Renal pelvis (tissue), 4 donors: ENCODE measurements around the gene LRP5. TPM values are rescaled to one million over a fixed set of nuclear protein-coding genes. Genes with fewer than 3 reads are reported as not detected.
"Not testable (repeated sequence)": the region's sequence is repeated elsewhere in the genome, so short reads cannot be mapped to it uniquely, and the experiment has no call there.

Experiments
- DNase-seq: peaks from one replicate; pipeline ENCODE4 v3.0.0-alpha.2; 2013
- polyA plus RNA-seq, 3 donors: library from polyadenylated mRNA; unstranded; fragments of 120-200 nt; gene quantifications; one replicate each; pipeline ENCODE4 v1.2.1, GENCODE V29; 2013; ENCODE audit not compliant: insufficient read length in 3 of 3

Gene LRP5
- polyA plus RNA-seq, 3 donors = 55.3 to 58.8 (median 57.5) TPM

- no peak for DNase-seq
Observed at GRCh38 chr11:68437927-68438657, 125.7 kb downstream of the LRP5 start.

- no peak for DNase-seq
Observed at GRCh38 chr11:68438658-68439259, 126.4 kb downstream of the LRP5 start.

DNA sequence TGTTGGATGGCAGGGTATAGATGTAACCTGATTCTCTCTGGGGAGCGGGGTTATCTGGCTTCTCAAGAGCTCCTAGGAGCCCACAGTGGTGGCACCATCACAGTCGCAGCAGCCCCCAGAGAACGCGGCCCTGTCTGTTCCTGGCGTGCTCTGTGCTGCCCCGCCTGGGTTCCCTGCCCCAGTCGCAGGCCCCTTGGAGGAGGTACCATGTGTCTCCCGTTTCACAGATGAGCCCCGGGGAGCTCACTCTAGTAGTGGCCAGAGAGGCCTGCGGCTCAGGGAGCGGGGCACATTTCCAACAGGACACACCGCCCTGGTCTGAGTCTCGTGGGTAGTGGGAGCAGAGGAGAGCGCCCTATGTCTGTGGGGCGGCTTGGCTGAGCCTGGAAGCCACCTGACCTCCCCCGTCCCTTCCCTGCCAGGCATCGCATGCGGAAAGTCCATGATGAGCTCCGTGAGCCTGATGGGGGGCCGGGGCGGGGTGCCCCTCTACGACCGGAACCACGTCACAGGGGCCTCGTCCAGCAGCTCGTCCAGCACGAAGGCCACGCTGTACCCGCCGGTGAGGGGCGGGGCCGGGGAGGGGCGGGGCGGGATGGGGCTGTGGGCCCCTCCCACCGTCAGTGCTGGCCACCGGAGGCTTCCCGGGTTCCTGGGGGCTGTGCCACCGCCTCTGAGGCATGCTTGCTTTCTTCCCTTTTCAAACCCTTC is 127.1 kb downstream of the LRP5 start:
- no peak for DNase-seq

DNA sequence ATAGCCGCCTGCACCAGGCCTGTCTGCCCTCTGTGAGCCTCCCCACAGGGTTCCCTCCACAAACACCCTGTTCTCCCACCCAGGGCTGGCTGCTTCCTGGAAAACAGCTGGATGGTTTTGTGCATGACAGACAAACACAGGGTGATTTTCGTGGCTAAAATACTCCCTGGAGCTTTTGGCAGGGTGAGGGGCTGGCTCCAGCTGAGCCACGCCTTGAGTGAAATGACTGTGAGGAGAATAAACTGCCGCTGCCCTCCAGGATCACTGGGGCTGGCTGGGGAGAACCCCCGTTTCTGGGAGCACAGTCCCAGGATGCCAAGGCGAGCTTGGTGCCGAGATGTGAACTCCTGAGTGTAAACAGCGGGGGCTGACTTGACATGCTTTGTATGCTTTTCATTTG is 127.8 kb downstream of the LRP5 start:
- DNase-seq = no peak

GRCh38 chr11:68441466-68442230 is 129.3 kb downstream of the LRP5 start:
- DNase-seq = no peak

- DNase-seq = no peak
Observed at GRCh38 chr11:68442433-68442832, 130.0 kb downstream of the LRP5 start.

GRCh38 chr11:68444566-68444965 is 132.2 kb downstream of the LRP5 start:
- DNase-seq = no peak

DNA sequence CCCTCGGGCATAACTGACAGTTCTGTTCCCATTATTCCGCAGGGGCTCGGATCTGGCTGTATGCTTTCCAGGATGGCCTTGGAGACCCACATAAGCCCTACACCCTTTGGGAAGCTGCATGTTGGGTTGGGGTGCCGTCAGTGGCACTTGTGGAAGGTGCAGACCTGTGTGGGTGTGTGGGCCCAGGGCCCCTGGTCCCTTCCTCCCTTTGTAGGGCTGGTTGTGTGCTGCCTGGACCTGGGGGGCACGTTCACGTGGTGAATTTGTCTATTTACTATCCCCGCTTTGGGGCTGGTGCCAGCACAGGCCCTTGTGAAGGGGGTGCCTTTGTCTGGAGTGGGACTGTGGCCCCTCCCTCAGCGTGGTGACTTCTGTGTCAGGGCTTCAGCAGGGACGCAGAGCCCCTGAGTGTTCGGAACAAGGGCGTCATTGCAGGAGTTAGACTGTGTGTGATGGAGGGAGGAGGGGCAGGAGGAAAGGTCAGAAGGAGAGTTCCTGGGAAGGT is 133.2 kb downstream of the LRP5 start:
- no peak for DNase-seq

- no peak for DNase-seq
Observed at GRCh38 chr11:68446046-68446725, 133.8 kb downstream of the LRP5 start.

GRCh38 chr11:68447015-68447801 is 134.8 kb downstream of the LRP5 start:
- peak; percentile 40 for DNase-seq

DNA sequence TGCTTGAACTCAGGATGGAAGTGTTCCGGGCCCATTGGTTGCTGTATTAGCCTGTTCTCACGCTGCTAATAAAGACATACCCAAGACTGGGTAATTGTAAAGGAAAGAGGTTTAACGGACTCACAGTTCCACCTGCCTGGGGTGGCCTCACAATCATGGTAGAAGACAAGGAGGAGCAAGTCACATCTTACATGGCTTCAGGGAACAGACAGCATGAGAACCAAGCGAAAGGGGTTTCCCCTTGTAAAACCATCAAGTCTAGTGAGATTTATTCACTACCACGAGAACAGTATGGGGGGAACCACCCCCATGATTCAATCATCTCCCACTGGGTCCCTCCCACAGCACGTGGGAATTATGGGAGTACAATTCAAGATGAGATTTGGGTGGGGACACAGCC is 135.5 kb downstream of the LRP5 start:
- DNase-seq = not testable (repeated sequence)

GRCh38 chr11:68448604-68449011 is 136.2 kb downstream of the LRP5 start:
- no peak for DNase-seq

DNA sequence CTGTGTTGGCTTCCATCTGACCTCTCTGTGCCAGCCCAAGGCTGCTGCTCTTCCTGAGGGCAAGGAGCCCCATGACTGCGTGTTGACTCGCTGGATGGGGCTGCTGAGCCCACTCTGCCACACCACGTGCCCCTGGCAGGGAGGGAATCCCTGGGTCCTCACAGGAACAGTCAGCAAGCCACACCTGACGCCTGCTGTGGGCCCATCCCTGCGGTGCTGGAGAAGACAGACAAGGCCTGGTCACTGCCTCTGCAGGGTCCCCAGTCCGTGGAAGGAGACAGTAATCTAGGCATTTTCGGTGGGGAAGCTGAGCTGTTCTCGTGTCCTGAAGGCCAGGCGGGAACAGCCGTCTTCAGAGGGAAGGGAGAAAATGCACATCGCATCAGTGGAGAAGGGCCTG is 137.6 kb downstream of the LRP5 start:
- no peak for DNase-seq

- DNase-seq = no peak
Observed at GRCh38 chr11:68450711-68451110, 138.3 kb downstream of the LRP5 start.

DNA sequence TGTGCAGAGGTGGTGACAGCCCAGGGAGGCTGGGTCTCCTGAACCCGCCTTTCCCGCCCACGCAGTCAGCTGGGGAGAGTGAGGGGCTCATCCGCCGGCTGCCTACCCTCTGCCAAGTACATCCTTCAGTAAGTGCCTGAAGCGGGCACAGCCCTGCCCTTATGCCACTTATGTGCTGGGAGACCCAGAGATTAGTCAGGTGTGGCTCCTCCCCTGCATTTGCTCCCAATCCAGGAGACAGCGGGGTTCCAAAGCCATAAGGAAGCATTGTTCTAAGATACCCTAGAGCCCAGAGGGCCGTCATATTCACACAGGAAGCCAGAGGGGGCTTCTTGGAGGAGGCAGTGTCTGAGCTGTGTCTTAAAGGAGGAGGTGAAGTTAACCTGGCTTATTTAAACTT is 142.4 kb downstream of the LRP5 start:
- DNase-seq = no peak

DNA sequence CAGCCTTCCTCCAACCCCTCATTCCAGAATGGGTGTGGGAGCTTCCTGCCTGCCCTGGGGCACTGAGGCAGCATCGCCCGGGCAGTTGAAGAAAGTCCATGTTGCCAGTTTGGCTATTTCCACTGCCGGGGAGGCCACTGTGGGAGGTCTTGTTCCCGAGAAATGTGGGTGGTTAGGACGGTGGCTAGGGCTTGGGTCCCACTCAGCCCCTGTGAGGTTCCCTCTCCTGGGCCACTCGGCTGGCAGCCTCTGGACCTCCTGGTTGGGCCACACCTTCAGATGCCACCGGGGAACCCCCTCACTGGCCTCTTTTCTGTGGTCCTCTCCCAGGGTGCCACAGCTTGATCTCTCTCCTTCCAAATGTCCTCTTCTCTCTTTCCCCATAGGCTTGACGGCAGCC is 143.1 kb downstream of the LRP5 start:
- DNase-seq = no peak

GRCh38 chr11:68457216-68457897 is 145.0 kb downstream of the LRP5 start:
- DNase-seq = no peak

DNA sequence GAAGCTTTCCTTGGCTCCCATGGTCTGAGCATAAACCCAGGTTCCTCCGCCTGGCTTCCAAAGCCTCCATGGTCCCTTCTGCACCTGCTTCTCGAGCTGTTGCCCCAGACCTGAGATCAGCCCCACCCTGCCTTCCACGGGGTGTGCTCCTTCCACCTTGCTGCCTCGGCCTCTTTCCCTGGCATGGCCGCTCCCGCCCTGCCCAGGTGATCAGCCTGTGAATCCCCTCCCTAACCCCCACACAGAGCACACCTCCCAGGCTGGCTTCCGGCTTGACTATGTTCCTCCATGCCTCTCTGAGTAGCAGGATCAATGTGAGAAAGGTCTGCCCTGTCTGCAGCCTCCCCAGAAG is 145.5 kb downstream of the LRP5 start:
- DNase-seq = no peak

GRCh38 chr11:68458340-68458739 is 145.9 kb downstream of the LRP5 start:
- DNase-seq = not testable (repeated sequence)
